ENCODE data around the gene CCL16. TPM values are rescaled to one million over a fixed set of nuclear protein-coding genes. Genes with fewer than 3 reads are reported as not detected.

CCL16 gene
- total RNA-seq, 4 donors from 2014 or later = 0.95 TPM; not detected in 3

DNA sequence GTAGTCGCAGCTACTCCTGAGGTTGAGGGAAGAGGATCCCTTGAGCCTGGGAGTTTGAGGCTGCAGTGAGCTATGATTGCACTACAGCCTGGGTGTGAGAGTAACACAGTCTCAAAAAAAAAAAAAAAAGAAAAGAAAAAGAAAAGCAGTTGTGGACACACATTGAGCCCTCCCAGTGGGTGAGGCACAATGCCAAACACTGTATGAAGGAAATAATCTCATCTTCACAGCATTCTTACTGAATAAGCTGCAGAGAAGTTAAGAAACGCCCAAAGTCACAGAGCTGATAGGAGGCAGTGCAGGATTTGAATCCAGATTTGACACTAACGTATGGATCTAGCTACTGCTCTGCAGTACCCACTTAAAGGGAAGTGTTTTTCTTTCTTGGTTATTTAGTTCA is 31.9 kb downstream of the CCL16 start:
- WGBS, 2 donors = 64 to 76% methylated on average over 3 of the region's 3 CpGs
- intact Hi-C loops (cut with DNase I) = no loop called here
- TF ChIP-seq POLR2A (IDR thresholded peaks at IDR 0.05) = no peak
- TF ChIP-seq, protein P1, sequence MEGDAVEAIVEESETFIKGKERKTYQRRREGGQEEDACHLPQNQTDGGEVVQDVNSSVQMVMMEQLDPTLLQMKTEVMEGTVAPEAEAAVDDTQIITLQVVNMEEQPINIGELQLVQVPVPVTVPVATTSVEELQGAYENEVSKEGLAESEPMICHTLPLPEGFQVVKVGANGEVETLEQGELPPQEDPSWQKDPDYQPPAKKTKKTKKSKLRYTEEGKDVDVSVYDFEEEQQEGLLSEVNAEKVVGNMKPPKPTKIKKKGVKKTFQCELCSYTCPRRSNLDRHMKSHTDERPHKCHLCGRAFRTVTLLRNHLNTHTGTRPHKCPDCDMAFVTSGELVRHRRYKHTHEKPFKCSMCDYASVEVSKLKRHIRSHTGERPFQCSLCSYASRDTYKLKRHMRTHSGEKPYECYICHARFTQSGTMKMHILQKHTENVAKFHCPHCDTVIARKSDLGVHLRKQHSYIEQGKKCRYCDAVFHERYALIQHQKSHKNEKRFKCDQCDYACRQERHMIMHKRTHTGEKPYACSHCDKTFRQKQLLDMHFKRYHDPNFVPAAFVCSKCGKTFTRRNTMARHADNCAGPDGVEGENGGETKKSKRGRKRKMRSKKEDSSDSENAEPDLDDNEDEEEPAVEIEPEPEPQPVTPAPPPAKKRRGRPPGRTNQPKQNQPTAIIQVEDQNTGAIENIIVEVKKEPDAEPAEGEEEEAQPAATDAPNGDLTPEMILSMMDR (IDR thresholded peaks at IDR 0.05) = no peak
- Histone ChIP-seq H3K27me3 (peaks cover 0 to 7% (median 0%) of the 10 kb centered on the region in 4 donors), H3K36me3 (no peaks in the 10 kb centered on the region), H3K4me3 (no peak overlapping the region), H3K9me3 (no peaks in the 10 kb centered on the region), H3K27ac (no peak overlapping the region), H3K4me1 (peaks cover 0 to 5% (median 0%) of the 10 kb centered on the region in 3 donors)
- no peak for DNase-seq

DNA sequence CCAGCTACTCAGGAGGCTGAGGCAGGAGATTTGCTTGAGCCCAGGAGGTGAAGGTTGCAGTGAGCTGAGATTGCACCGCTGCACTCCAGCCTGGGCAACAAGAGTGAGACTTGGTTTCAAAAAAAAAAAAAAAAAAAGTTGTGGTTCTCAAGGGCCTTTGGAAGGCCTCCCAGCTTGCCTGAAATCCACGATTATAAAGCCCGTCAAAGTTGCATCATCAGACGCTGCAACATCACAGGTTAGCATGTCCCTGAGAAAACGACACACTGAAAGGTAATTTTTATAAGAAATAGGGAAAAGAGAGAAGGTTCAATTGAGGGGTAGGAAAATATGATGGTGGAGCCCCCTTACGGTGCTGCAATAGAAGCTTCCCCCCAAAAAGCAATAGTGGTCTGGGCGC is 33.2 kb downstream of the CCL16 start:
- WGBS, 2 donors = 75 to 89% methylated on average over 7 of the region's 7 CpGs
- Histone ChIP-seq H3K27me3 (no peaks in the 10 kb centered on the region), H3K27ac (no peak overlapping the region), H3K36me3 (no peaks in the 10 kb centered on the region), H3K4me3 (no peak overlapping the region), H3K9me3 (no peaks in the 10 kb centered on the region), H3K4me1 (peaks cover 0 to 5% (median 0%) of the 10 kb centered on the region in 3 donors)
- intact Hi-C loops (cut with DNase I) = no loop called here
- no peak for DNase-seq
- no peak for TF ChIP-seq POLR2A (IDR thresholded peaks at IDR 0.05)
- TF ChIP-seq, protein P1 (IDR thresholded peaks at IDR 0.05) = no peak

DNA sequence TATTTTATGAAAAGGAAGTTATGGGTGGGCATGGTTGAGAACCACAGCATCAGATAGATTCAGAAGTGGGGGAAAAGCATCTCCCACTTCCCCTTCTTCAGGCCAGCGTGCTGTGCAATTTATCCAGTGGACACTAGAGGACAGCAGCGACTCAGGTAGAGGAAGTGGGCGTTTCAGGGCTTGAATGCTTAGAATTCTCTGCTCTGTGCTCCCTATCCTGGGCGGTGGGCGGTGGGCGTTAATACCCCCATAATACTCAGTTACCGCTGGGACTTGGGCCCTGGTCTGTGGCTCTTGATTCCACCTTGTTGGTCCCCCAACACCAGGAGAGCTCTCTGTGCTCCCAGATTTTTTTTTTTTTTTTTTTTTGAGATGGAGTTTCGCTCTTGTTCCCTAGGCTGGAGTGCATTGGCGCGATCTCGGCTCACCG is 34.1 kb downstream of the CCL16 start:
- 15 to 21% methylated on average over 8 to 9 of the region's 12 CpGs for WGBS, 2 donors
- peaks cover 0 to 5% (median 0%) of the 10 kb centered on the region in 3 donors for H3K4me1 ChIP-seq
- intact Hi-C loops (cut with DNase I) = no loop called here
- H3K4me3 ChIP-seq = peak overlapping the region in 1 of 4 donors; percentile 2
- H3K27ac ChIP-seq = no peak overlapping the region
- H3K36me3 ChIP-seq = no peaks in the 10 kb centered on the region
- TF ChIP-seq, protein P1 (IDR thresholded peaks at IDR 0.05) = peak; percentile 15 to 74 (median 58)
- TF ChIP-seq POLR2A (IDR thresholded peaks at IDR 0.05) = no peak
- no peaks in the 10 kb centered on the region for H3K9me3 ChIP-seq
- peak; percentile 2 for DNase-seq
- no peaks in the 10 kb centered on the region for H3K27me3 ChIP-seq

DNA sequence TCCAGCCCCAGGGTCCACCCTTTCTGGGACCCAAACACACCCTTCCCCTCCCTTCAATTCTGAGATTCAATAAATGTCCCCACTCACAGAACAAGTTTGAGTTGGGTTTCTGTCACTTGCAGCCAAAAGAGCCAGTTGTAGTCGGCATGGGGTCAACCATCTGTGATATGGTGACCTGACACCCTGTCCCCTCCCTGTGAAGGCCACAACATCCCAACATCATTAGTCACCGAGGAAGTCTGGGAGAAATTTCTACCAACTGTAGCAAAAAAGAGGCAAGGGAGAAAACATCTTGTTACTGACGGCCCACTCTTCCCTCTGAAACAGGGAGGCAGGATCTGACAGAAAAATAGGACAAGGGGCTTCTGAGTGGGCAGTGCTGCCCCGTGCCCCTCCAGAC is 37.1 kb downstream of the CCL16 start:
- no peak overlapping the region for H3K4me3 ChIP-seq
- H3K4me1 ChIP-seq = peaks cover 0 to 5% (median 0%) of the 10 kb centered on the region in 3 donors
- TF ChIP-seq POLR2A (IDR thresholded peaks at IDR 0.05) = no peak
- TF ChIP-seq, protein P1 (IDR thresholded peaks at IDR 0.05) = no peak
- H3K36me3 ChIP-seq = no peaks in the 10 kb centered on the region
- H3K9me3 ChIP-seq = no peaks in the 10 kb centered on the region
- 60 to 69% methylated on average over 4 of the region's 4 CpGs for WGBS, 2 donors
- no peaks in the 10 kb centered on the region for H3K27me3 ChIP-seq
- intact Hi-C loops (cut with DNase I) = no loop called here
- H3K27ac ChIP-seq = no peak overlapping the region
- no peak for DNase-seq

DNA sequence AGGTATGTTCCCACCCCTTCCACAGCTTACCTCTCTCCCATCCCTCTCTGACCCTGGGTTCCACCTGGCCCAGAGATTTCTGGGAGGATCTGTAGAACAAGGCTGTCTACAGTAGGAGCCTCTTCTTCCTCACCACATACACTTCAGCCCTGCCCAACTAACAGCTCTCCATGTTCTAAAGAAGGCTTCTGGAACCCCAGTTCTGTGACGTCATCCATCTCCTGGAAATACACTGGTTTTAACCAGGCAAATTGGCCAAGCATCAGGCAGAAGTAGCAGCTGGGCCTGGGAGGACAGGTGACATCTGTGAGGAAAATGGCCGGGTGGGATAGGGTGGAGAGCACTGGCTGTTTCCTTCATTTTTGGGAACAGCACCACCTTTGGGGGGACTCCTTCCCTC is 37.8 kb downstream of the CCL16 start, which contains the start of gene LYZL6:
Gene LYZL6, minus strand, starts transcription at position 177 of the 400 bp plus-strand sequence. CDS start 4,357 bp downstream, outside the sequence.
- peaks cover 0 to 5% (median 0%) of the 10 kb centered on the region in 3 donors for H3K4me1 ChIP-seq
- no peaks in the 10 kb centered on the region for H3K36me3 ChIP-seq
- no peak for DNase-seq
- intact Hi-C loops (cut with DNase I) = no loop called here
- no peaks in the 10 kb centered on the region for H3K27me3 ChIP-seq
- WGBS, 2 donors = 56 to 85% methylated on average over 2 of the region's 2 CpGs
- no peak within 1 kb of the TSS for H3K4me3 ChIP-seq
- H3K9me3 ChIP-seq = no peaks in the 10 kb centered on the region
- no peak within 1 kb of the TSS for H3K27ac ChIP-seq
- TF ChIP-seq, protein P1 (IDR thresholded peaks at IDR 0.05) = no peak
- TF ChIP-seq POLR2A (IDR thresholded peaks at IDR 0.05) = no peak
